Bronchial epithelial cell (primary cell): ENCODE measurements around the gene SLC12A8. TPM values are rescaled to one million over a fixed set of nuclear protein-coding genes. Genes with fewer than 3 reads are reported as not detected.
A peak's percentile ranks its signal among the peaks of the same experiment; 100 is the strongest.

Experiments
- DNase-seq: peaks from one replicate; pipeline ENCODE4 v3.0.0-alpha.2; 2010; ENCODE audit warnings: low read depth
- FAIRE-seq: peaks from 2 replicates; lab custom pipeline; 2011; peaks lifted over from hg19 to GRCh38; lab: Jason Lieb, UNC
- H3K27me3 ChIP-seq: 2 replicates; pipeline ENCODE4 v1.5.1; 2011; ENCODE audit warnings: low read length; ENCODE audit not compliant: control insufficient read depth, insufficient read depth
- H3K36me3 ChIP-seq: 2 replicates; pipeline ENCODE4 v1.5.1; 2011; ENCODE audit warnings: low read length; ENCODE audit not compliant: control insufficient read depth, insufficient read depth
- H3K4me3 ChIP-seq: 2 replicates; pipeline ENCODE4 v1.5.1; 2011; ENCODE audit warnings: mild to moderate bottlenecking, low read depth, low read length, control low read depth
- CTCF ChIP-seq: IDR thresholded peaks from 2 replicates; pipeline ENCODE4 v1.5.1; 2011; ENCODE audit warnings: mild to moderate bottlenecking, moderate library complexity, low read length, control low read depth, inconsistent platforms; ENCODE audit not compliant: insufficient read depth, severe bottlenecking
- total RNA-seq: library from RNA; depleted of rRNA; stranded (reverse); fragments of >200 nt; gene quantifications from 2 replicates; pipeline ENCODE4 v1.2.1, GENCODE V29; 2014

Gene SLC12A8
- total RNA-seq, 1 donor from 2014 or later: 19.2 TPM

- Histone ChIP-seq H3K4me3 (no peak overlapping the region), H3K27me3 (no peaks in the 10 kb centered on the region), H3K36me3 (no peaks in the 10 kb centered on the region)
- FAIRE-seq (peak; percentile 83), DNase-seq (peak; percentile 92)
- TF ChIP-seq CTCF: no peak
Observed at GRCh38 chr3:125129512-125129997, 83.0 kb downstream of the SLC12A8 start.

GRCh38 chr3:125128861-125129501 lies 83.6 kb downstream of the SLC12A8 start:
- Histone ChIP-seq H3K36me3 (peaks cover 1% of the 10 kb centered on the region), H3K4me3 (no peak overlapping the region), H3K27me3 (no peaks in the 10 kb centered on the region)
- DNase-seq (no peak), FAIRE-seq (no peak)
- no peak for TF ChIP-seq CTCF

GRCh38 chr3:125126323-125126722 lies 86.2 kb downstream of the SLC12A8 start:
- no peak for TF ChIP-seq CTCF
- FAIRE-seq: no peak

GRCh38 chr3:125125821-125126245 lies 86.7 kb downstream of the SLC12A8 start:
- no peak for TF ChIP-seq CTCF
- no peak overlapping the region for H3K4me3 ChIP-seq
- FAIRE-seq: no peak
- no peaks in the 10 kb centered on the region for H3K27me3 ChIP-seq
- peaks cover 1% of the 10 kb centered on the region for H3K36me3 ChIP-seq
- peak; percentile 70 for DNase-seq

More at GRCh38 chr3:125126323-125126722, 86.2 kb downstream of the SLC12A8 start:
- Histone ChIP-seq H3K4me3 (no peak overlapping the region), H3K27me3 (no peaks in the 10 kb centered on the region), H3K36me3 (peaks cover 1% of the 10 kb centered on the region)
- no peak for DNase-seq

- no peak for FAIRE-seq
- no peak for TF ChIP-seq CTCF
- Histone ChIP-seq H3K27me3 (no peaks in the 10 kb centered on the region), H3K36me3 (peaks cover 1% of the 10 kb centered on the region), H3K4me3 (no peak overlapping the region)
- no peak for DNase-seq
Observed at GRCh38 chr3:125123451-125124305, 88.9 kb downstream of the SLC12A8 start.
